GM18520 (cell line): ENCODE measurements around the gene ASB2.

ENCODE experiments used
- ATAC-seq: cut with Tn5 transposase; IDR thresholded peaks from one replicate; pipeline ENCODE4 v1.9.1; 2021; ENCODE audit not compliant: unreplicated experiment

ASB2 gene

GRCh38 chr14:93909429-93910128 lies 66.8 kb downstream of the ASB2 start:
- ATAC-seq = no peak

DNA sequence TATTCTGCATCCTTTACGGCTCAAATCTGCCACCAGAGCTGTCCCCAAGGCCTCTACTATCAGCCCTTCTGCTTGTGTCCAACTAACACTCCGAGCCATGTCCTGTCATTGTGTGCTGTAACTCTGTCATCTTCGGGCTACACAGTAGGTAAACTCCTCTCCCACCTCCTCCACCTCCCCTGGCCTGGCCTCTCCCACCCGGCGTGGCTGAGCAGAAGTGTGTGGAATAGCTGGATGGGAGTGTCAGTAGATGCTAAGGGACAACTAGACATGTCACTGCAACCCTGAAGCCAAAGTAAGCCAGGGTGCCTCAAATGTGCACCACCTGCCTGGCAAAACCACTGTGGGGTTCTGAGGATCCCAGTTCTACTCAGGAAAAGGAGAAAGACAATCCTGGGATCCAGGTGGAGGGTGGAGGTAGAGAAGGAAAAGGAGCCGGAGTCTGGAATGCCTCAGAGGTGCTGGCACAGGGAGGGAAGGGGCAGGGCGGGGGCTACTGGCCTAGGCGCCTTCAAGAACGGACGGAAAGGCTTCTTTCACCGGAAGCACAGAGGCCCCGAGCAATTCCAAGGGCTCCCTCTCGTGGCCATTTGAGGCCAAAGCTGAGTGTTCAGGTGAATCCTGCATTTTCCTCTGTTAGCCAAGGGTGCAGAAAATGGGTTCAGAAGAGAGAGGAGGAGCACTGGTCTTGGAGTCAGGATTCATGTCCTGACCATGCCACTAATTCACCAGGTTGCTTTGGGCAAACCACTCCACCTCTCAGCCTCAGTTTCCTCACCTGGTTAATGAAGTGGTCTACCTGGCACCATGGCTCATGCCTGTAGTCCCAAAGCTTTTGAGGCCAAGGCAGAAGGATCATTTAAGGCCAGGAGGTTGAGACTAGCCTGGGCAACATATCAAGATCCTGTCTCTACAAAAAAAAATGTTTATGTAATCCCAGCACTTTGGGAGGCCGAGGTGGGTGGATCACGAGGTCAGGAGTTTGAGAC lies 69.7 kb downstream of the ASB2 start:
- ATAC-seq = no peak

DNA sequence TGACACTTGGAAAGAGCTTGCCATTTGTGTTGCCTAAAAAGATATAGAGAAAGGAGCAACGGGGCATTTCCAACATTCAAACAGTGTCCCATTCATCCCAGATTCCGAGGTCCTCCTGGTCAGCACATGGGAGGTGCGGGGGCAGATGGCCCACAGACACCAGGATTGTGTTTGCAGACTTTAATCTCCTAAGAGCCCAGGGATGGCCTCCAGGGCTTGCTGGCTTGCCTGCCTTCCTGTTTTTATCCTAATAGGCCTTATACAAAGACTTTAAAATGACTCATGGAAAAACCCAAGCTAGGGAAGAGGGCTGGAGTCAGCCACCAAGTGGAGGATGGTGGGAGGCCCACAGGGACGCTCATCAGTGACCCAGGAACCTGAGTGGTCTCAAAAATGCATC lies 70.7 kb downstream of the ASB2 start:
- ATAC-seq = no peak

GRCh38 chr14:93903342-93904184 lies 72.8 kb downstream of the ASB2 start:
- no peak for ATAC-seq

DNA sequence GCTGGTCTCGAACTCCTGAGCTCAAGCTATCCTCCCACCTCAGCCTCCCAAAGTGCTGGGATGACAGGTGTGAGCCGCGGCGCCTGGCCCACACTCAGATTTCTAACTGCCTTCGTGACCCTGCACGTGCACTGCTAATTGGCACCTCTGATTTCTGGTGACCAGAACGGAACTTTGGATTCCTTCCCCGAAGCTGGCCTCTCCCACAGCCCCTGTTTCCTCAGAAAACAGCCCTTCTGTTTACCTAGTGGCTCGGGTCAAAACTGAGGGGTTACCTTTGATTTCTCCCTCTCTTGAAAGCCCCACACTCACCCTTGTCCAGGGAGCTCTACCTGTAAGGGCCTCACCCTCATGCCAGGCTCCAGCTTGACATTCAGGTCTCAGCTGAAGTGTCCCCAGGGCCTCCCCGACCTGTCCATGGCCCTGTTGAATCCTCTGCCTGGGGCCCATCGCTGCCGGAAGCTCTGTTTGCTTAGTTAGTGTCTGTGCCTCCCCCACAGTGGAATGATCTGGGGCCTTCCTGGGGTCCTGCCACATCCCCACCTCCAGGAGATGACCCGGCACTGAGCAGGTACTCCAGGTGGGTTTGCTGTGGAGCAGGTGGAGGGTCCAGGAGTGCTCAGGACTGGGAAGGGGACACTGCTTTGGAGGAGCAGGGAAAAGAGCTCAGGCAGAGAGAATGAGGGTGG lies 73.6 kb downstream of the ASB2 start:
- no peak for ATAC-seq

DNA sequence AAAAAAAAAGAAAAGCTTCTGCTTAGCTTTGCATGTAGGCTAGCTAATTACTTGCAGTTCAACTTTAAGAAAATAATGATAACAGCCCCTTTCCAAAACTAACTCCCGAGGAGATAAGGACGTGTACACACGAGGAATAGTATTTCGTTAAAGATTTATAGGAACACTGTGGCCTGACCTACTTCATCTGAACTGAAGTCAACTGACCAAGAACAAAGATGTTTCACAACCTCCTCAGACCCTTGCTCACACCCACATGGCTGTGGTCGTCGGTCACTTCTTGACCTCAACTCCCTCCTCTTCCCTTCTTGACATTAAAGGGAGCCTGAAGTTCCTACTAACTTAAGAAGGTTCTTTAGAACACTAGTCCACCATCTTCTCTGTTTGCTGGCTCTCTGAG lies 74.6 kb downstream of the ASB2 start:
- no peak for ATAC-seq

DNA sequence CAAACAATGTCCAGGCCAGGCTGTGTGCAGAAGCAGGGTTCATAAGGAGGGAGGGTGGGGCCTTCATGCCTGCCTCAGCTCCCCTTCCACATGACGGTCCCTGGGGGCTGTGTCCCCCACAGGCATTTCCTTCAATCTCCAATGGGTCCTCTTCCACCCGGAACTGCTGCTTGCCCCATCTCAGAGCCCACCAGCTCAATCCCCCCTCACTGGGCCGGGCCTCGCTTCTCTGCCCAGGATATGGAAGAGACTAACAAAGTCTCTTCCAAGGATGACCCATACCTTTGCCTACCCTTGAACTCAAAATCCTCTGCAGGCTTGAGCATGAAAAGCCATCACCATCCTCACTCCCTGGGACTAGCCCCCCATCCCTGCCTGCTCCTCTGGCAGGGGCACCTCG lies 77.6 kb downstream of the ASB2 start:
- ATAC-seq = no peak

- ATAC-seq = no peak
Measured at GRCh38 chr14:93898081-93898611, 78.2 kb downstream of the ASB2 start.

DNA sequence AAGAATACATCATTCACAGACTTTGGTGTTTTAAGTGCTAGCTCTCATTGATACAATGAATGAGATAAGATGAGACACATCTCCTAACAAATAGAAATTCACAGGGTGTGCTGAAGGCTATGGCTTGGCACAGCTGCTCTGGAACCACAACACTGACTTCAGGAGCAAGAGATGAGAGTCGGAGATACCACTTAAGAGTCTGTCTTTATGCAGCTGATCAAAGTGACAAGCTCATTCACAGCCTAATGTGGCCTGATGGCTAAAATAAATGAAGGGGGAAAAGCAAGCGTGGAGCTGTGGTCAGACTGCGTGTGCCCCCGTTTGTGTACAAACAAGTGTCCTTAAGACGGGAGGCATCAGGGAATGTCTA lies 78.9 kb downstream of the ASB2 start:
- ATAC-seq = no peak

DNA sequence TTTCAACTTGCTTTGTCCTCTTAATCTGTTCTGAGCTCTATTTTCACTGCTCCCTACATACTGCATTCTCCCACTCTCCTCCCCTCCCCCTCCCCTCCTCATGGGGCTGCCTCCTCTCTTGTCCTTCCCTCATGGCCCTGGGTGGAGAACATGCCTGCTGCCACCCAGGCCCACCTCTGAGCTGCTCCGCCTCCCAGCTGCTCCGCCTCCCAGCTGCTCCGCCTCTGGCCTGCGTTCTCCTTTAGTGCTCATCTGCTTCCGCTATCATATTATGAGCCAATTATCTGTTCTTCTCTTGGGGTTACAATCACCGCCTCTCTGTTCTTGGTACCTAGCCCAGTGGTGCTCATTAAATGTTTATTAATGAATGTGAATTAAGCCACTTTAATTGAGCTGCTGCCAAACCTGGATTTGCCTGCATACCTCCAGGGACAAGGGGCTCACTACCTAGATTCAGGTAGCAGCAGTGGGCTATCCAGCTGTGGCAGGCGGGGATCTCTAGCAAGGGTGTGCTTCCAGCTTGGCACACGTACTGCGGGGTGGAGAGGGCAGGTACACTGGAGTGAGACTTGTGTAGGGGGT lies 81.3 kb downstream of the ASB2 start:
- no peak for ATAC-seq

DNA sequence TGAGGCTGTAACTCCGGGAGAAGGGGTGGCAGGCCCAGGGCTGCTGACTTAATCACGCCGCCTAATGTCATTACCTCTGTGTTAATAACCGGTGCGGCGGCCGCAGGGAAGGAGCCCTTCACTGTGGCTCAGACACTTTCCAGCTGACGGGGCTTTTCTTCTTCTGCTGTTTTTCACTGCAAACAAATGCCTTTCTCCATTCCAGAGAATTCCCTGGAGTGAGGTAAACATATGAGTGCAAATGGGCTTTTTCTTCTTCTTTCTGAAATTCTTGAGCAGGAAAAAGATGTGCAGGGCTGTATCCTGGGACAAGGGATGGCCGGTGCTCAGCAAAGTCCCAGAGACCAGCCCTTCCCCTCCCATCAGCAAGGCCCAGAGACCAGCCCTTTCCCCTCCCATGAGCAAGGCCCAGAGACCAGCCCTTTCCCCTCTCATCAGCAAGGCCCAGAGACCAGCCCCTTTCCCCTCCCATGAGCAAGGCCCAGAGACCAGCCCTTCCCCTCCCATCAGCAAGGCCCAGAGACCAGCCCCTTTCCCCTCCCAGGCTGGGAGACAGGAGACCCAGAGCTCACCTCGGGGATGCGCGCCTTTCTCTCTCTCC lies 82.6 kb downstream of the ASB2 start:
- ATAC-seq = no peak

- no peak for ATAC-seq
Measured at GRCh38 chr14:93892923-93893558, 83.3 kb downstream of the ASB2 start.

DNA sequence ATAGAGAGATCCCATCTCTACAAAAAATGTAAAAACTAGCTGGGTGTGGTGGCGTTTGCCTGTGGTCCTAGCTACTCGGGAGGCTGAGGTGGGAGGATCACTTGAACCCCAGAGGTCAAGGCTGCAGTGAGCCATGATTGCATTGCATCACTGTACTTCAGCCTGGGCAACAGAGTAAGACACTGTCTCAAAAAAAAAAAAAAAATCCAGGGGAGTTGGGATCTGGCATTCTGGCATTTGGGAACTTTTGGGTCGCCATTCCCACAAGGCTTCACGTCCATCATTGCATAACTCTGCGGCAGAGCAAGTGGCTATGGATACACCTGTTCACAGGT lies 83.9 kb downstream of the ASB2 start:
- no peak for ATAC-seq

DNA sequence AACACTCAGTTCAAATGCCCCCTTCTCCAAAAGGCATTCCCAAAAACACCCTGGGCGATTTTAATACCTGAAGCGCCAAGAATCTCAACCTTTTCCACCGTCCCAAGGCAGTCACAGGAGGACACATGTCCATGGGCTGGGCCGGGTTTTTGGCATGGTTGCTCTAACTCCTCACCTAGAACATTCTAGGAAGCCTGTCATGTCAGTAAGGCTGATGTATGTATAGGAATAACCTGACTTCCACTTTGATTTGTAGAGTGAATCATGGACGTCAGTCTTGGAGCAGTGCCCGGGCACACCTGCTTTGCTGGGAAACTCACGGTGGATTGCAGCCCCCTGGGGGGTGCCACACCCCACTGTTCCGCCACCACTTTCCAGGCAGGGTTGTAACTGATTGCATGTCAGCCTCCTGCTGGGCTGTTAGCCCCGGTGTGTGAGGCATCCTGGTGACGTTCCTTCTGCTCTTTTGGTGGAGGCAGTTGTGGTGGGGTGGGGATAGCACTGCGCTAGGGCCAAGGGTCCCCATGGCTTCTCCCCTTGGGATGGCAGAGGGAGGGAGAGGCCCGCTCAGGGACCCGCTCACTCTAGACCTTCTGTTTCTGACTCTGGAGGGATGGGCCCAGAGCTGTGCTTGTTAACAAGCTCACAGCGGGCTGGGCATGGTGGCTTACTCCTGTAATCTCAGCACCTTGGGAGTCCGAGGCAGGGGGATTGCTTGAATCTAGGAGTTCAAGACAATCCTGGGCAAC lies 84.4 kb downstream of the ASB2 start:
- no peak for ATAC-seq

GRCh38 chr14:93889739-93890483 lies 86.5 kb downstream of the ASB2 start:
- no peak for ATAC-seq

DNA sequence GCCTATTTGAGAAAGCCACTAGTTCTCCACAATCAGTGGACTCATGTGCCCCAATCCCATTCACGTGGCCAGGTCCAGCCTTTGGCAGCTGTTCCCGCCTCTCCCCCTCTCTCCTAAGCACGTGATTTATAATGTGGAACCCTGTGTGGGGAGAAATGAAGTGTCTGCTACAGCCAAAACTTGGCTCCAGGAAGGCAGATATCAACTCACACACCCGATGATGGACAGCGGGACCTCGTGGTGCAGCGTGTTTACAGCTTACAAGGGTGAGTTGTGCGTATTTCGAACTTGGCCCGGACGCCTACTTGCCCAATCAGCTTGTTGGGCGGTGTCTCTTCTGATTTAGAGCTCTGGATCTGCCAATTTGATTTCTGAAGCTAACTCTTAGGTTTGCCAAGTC lies 87.4 kb downstream of the ASB2 start:
- ATAC-seq = no peak

- ATAC-seq = no peak
Measured at GRCh38 chr14:93884950-93885349, 91.4 kb downstream of the ASB2 start.
